HCT116 (cell line): ENCODE data around the gene RGPD3. TPM values are rescaled to one million over a fixed set of nuclear protein-coding genes. Genes with fewer than 3 reads are reported as not detected.

Experiments
- ATAC-seq: fragments of 200-7000 bp; cut with Tn5 transposase; 2 replicates; pipeline ENCODE4 v1.9.1; 2020; ENCODE audit warnings: mild to moderate bottlenecking, moderate library complexity
- BruUV-seq: library from RNA; stranded (reverse); fragments of 400-500 nt; replicated peaks from 2 replicates; lab custom pipeline; 2021; lab: Mats Ljungman, UMichigan
- CTCF ChIA-PET: fragments of 300-600 bp; sonication (Branson Sonifier 250); formaldehyde crosslinking; loops from one replicate; lab custom pipeline; 2021; ENCODE audit warnings: antibody characterized with exemption; lab: Charles Lee
- POLR2A ChIA-PET: fragments of 300-600, 350-600 bp; sonication (Branson Sonifier 250); formaldehyde crosslinking; loops from one replicate; lab custom pipeline; 2021; ENCODE audit warnings: antibody characterized with exemption; lab: Charles Lee
- RAD21 ChIA-PET, 2 experiments: fragments of 300-600 bp; sonication (Branson Sonifier 250); formaldehyde crosslinking; loops; one replicate each; lab custom pipeline; 2023; ENCODE audit warnings: low total read pairs in 2 of 2; ENCODE audit not compliant: uncharacterized antibody in 2 of 2, unreplicated experiment in 2 of 2, low non-redundant PET in 1 of 2; lab: Charles Lee
- DNase-seq: peaks from one replicate; pipeline ENCODE4 v3.0.0-alpha.2; 2010; ENCODE audit warnings: low read depth, low spot score
- H2AFZ ChIP-seq: fragments of 200-600 bp; shearing (Covaris generic), sonication (generic); 2 replicates; pipeline ENCODE4 v1.6.1; 2017; ENCODE audit warnings: low read depth, mixed run types, mixed read lengths, antibody characterized with exemption, low read length; ENCODE audit not compliant: poor library complexity, severe bottlenecking
- H3K27ac ChIP-seq: 2 replicates; pipeline ENCODE4 v1.5.1; 2012; ENCODE audit warnings: low read depth, low read length
- H3K27me3 ChIP-seq: fragments of 200-600 bp; sonication (generic); 2 replicates; pipeline ENCODE4 v1.6.1; 2016; ENCODE audit warnings: mixed run types, low read length, mixed read lengths; ENCODE audit not compliant: insufficient read depth
- H3K36me3 ChIP-seq, 2 experiments: fragments of 200-500 bp in 1 of 2; fragments of 200-600 bp in 1 of 2; sonication (Bioruptor generic) in 1 of 2; sonication (generic) in 1 of 2; 2 replicates each; pipeline versions ENCODE4 v1.5.1 to v1.6.1; 2014 to 2016; ENCODE audit warnings: low read length in 2 of 2, inconsistent platforms in 1 of 2, mixed read lengths in 1 of 2, mixed run types in 1 of 2; ENCODE audit not compliant: insufficient read depth in 2 of 2, control insufficient read depth in 1 of 2
- H3K4me1 ChIP-seq, 2 experiments: fragments of 200-600 bp in 1 of 2; sonication (generic) in 1 of 2; 2 replicates each; pipeline versions ENCODE4 v1.5.1 to v1.6.1; 2012 to 2017; ENCODE audit warnings: low read length in 2 of 2, inconsistent platforms in 1 of 2, mild to moderate bottlenecking in 1 of 2, mixed read lengths in 1 of 2, mixed run types in 1 of 2, moderate library complexity in 1 of 2; ENCODE audit not compliant: insufficient read depth in 2 of 2, control insufficient read depth in 1 of 2
- H3K4me2 ChIP-seq: fragments of 200-600 bp; sonication (generic); 2 replicates; pipeline ENCODE4 v1.6.1; 2017; ENCODE audit warnings: mixed run types, low read length, mixed read lengths
- H3K4me3 ChIP-seq, 2 experiments: fragments of 200-600 bp in 1 of 2; sonication (generic) in 1 of 2; replicated peaks in 1 of 2; 2 replicates each; pipeline ENCODE4 v1.5.1; 2011 to 2016; ENCODE audit warnings: low read length in 2 of 2, control low read depth in 1 of 2, low read depth in 1 of 2, mild to moderate bottlenecking in 1 of 2, mixed read lengths in 1 of 2, mixed run types in 1 of 2
- H3K79me2 ChIP-seq: fragments of 200-600 bp; sonication (generic); 2 replicates; pipeline ENCODE4 v1.6.1; 2017; ENCODE audit warnings: mild to moderate bottlenecking, mixed run types, low read length, moderate library complexity, mixed read lengths; ENCODE audit not compliant: insufficient read depth
- H3K9ac ChIP-seq: fragments of 200-600 bp; sonication (generic); 2 replicates; pipeline ENCODE4 v1.6.1; 2016; ENCODE audit warnings: low read length, mixed read lengths
- H3K9me2 ChIP-seq: fragments of 200-600 bp; sonication (generic), shearing (Covaris generic); 2 replicates; pipeline ENCODE4 v1.6.1; 2017; ENCODE audit warnings: mixed run types, mild to moderate bottlenecking, moderate library complexity; ENCODE audit not compliant: insufficient read depth
- H3K9me3 ChIP-seq, 2 experiments: fragments of 200-500 bp in 1 of 2; fragments of 200-600 bp in 1 of 2; sonication (Bioruptor generic) in 1 of 2; sonication (generic) in 1 of 2; 2 replicates each; pipeline ENCODE4 v1.6.1; 2014 to 2017; ENCODE audit warnings: low read length in 2 of 2, mixed read lengths in 2 of 2, inconsistent platforms in 1 of 2, low read depth in 1 of 2, mild to moderate bottlenecking in 1 of 2, mixed run types in 1 of 2, moderate library complexity in 1 of 2; ENCODE audit not compliant: control insufficient read depth in 1 of 2, insufficient read depth in 1 of 2
- H4K20me1 ChIP-seq: fragments of 200-600 bp; sonication (generic), shearing (Covaris generic); 2 replicates; pipeline ENCODE4 v1.6.1; 2017; ENCODE audit warnings: mixed run types, mild to moderate bottlenecking, moderate library complexity; ENCODE audit not compliant: insufficient read depth
- ATF3 ChIP-seq: IDR thresholded peaks from 2 replicates; pipeline ENCODE4 v1.6.1; 2012
- CBX3 ChIP-seq: IDR thresholded peaks from 2 replicates; pipeline ENCODE4 v1.6.1; 2012; ENCODE audit warnings: low read depth
- CEBPB ChIP-seq: IDR thresholded peaks from 2 replicates; pipeline ENCODE4 v1.6.1; 2012; ENCODE audit warnings: low read depth
- EGR1 ChIP-seq: IDR thresholded peaks from 2 replicates; pipeline ENCODE4 v1.6.1; 2012; ENCODE audit warnings: low read depth
- ELF1 ChIP-seq: IDR thresholded peaks from 2 replicates; pipeline ENCODE4 v1.6.1; 2012; ENCODE audit warnings: low read depth, borderline replicate concordance
- EZH2phosphoT487 ChIP-seq: fragments of 200-600 bp; IDR thresholded peaks from 2 replicates; pipeline ENCODE4 v1.6.1; 2018; ENCODE audit warnings: antibody characterized with exemption, borderline replicate concordance
- FOSL1 ChIP-seq: IDR thresholded peaks from 2 replicates; pipeline ENCODE4 v1.6.1; 2012; ENCODE audit warnings: low read depth
- JUND ChIP-seq: IDR thresholded peaks from 2 replicates; pipeline ENCODE4 v1.6.1; 2012
- MAX ChIP-seq: IDR thresholded peaks from 2 replicates; pipeline ENCODE4 v1.6.1; 2012
- POLR2A ChIP-seq: IDR thresholded peaks from 2 replicates; pipeline ENCODE4 v1.7.0; 2011; ENCODE audit warnings: borderline replicate concordance; ENCODE audit not compliant: insufficient read depth, insufficient read length; ENCODE audit errors: extremely low read depth
- POLR2AphosphoS5 ChIP-seq: IDR thresholded peaks from 2 replicates; pipeline ENCODE4 v1.6.1; 2011; ENCODE audit warnings: mild to moderate bottlenecking, low read depth, low read length, moderate library complexity
- REST ChIP-seq: IDR thresholded peaks from 2 replicates; pipeline ENCODE4 v1.6.1; 2012; ENCODE audit warnings: low read depth
- SIN3A ChIP-seq: IDR thresholded peaks from 2 replicates; pipeline ENCODE4 v1.6.1; 2012; ENCODE audit warnings: low read depth
- SP1 ChIP-seq: IDR thresholded peaks from 2 replicates; pipeline ENCODE4 v1.6.1; 2012; ENCODE audit warnings: low read depth
- SRF ChIP-seq: IDR thresholded peaks from 2 replicates; pipeline ENCODE4 v1.6.1; 2012; ENCODE audit warnings: low read depth
- TCF7L2 ChIP-seq: IDR thresholded peaks from 2 replicates; pipeline ENCODE4 v1.7.0; 2011; ENCODE audit warnings: borderline replicate concordance, inconsistent platforms; ENCODE audit not compliant: insufficient read depth, insufficient read length; ENCODE audit errors: extremely low read depth
- YY1 ChIP-seq: IDR thresholded peaks from 2 replicates; pipeline ENCODE4 v1.6.1; 2011; ENCODE audit warnings: low read length, low read depth, moderate library complexity, mild to moderate bottlenecking; ENCODE audit not compliant: insufficient replicate concordance; ENCODE audit errors: extremely low read depth
- ZFX ChIP-seq: fragments of 450-650 bp; IDR thresholded peaks from 2 replicates; pipeline ENCODE4 v1.6.1; 2017
- ZNF274 ChIP-seq: fragments of 200-500 bp; sonication (Bioruptor generic); IDR thresholded peaks from 2 replicates; pipeline ENCODE4 v1.6.1; 2014; ENCODE audit warnings: mild to moderate bottlenecking, low read depth, low read length, inconsistent platforms
- intact Hi-C: fragments of 100-400 bp; cut with micrococcal nuclease; formaldehyde crosslinking; loops from 2 replicates; pipeline ENCODE4 v1.10.0; 2022
- total RNA-seq: library from RNA; stranded (reverse); gene quantifications from one replicate; pipeline ENCODE4 v1.2.1, GENCODE V29; 2021; ENCODE audit not compliant: unreplicated experiment

Gene RGPD3
- total RNA-seq, 1 experiment from 2014 or later, result 0.15 TPM

GRCh38 chr2:106343274-106343673, 124.9 kb downstream of the RGPD3 start:
- DNase-seq (no peak), ATAC-seq (no peak)
- no peak overlapping the region for H3K4me2 ChIP-seq
- TF ChIP-seq ZNF274, result no peak
- no peak for TF ChIP-seq YY1
- no peak for TF ChIP-seq EGR1
- TF ChIP-seq FOSL1, result no peak
- no peak for TF ChIP-seq MAX
- no peak for TF ChIP-seq ELF1
- TF ChIP-seq POLR2AphosphoS5, result no peak
- no peak for TF ChIP-seq SIN3A
- no peak for TF ChIP-seq ATF3
- TF ChIP-seq REST, result no peak
- TF ChIP-seq POLR2A, result no peak
- no peak for TF ChIP-seq SRF
- no peak for TF ChIP-seq EZH2phosphoT487
- no peak for TF ChIP-seq CEBPB
- no peak for TF ChIP-seq JUND
- TF ChIP-seq CBX3, result no peak
- TF ChIP-seq TCF7L2, result no peak
- TF ChIP-seq ZFX, result no peak
- no peak for TF ChIP-seq SP1
- H3K79me2 ChIP-seq, result no peaks in the 10 kb centered on the region
- intact Hi-C loops, result no loop called here
- no TSS peak for BruUV-seq
- ChIA-PET POLR2A (no interaction called here), RAD21 (no interaction called here), CTCF (no interaction called here)
- H3K27me3 ChIP-seq, result 0 out of 2 replicates have a peak, but pooled peaks cover 2% of the 10 kb centered on the region
- no peaks in the 10 kb centered on the region for H3K36me3 ChIP-seq
- no peak overlapping the region for H3K27ac ChIP-seq
- no peaks in the 10 kb centered on the region for H3K9me2 ChIP-seq
- H4K20me1 ChIP-seq, result no peaks in the 10 kb centered on the region
- H3K9ac ChIP-seq, result no peak overlapping the region
- H3K4me1 ChIP-seq, result no peaks in the 10 kb centered on the region
- no peak overlapping the region for H2AFZ ChIP-seq
- no peaks in the 10 kb centered on the region for H3K9me3 ChIP-seq
- H3K4me3 ChIP-seq, result no peak overlapping the region
